Fibroblast of lung (primary cell): Measurements from ENCODE around the gene MRPS12. TPM values are rescaled to one million over a fixed set of nuclear protein-coding genes. Genes with fewer than 3 reads are reported as not detected.

Source experiments
- DNase-seq, 2 donors: peaks; one replicate each; pipeline versions ENCODE4 v3.0.0 to v3.0.0-alpha.2; 2010; ENCODE audit warnings: low read depth in 2 of 2
- H2AFZ ChIP-seq: 2 replicates; pipeline ENCODE4 v1.5.1; 2012; ENCODE audit warnings: low read length, control low read depth, inconsistent platforms
- H3K27ac ChIP-seq: 2 replicates; pipeline ENCODE4 v1.5.1; 2011; ENCODE audit warnings: low read length, control low read depth; ENCODE audit not compliant: insufficient read depth
- H3K27me3 ChIP-seq: 2 replicates; pipeline ENCODE4 v1.5.1; 2011; ENCODE audit warnings: mild to moderate bottlenecking, low read length; ENCODE audit not compliant: control insufficient read depth, insufficient read depth
- H3K36me3 ChIP-seq: 2 replicates; pipeline ENCODE4 v1.5.1; 2011; ENCODE audit warnings: low read length; ENCODE audit not compliant: control insufficient read depth, insufficient read depth
- H3K4me1 ChIP-seq: 2 replicates; pipeline ENCODE4 v1.5.1; 2011; ENCODE audit warnings: low read length; ENCODE audit not compliant: control insufficient read depth, insufficient read depth; ENCODE audit errors: extremely low read depth
- H3K4me2 ChIP-seq: 2 replicates; pipeline ENCODE4 v1.5.1; 2011; ENCODE audit warnings: low read length, control low read depth; ENCODE audit not compliant: insufficient read depth; ENCODE audit errors: extremely low read depth
- H3K4me3 ChIP-seq, 4 experiments: fragments of 200-600 bp in 1 of 4; sonication (generic) in 1 of 4; replicated peaks in 1 of 4; 2 replicates each; pipeline ENCODE4 v1.5.1; 2011 to 2016; ENCODE audit warnings: low read length in 4 of 4, low read depth in 3 of 4, mild to moderate bottlenecking in 3 of 4, control low read depth in 2 of 4, inconsistent platforms in 1 of 4, mixed read lengths in 1 of 4; ENCODE audit not compliant: insufficient read depth in 1 of 4; ENCODE audit errors: control extremely low read depth in 1 of 4
- H3K79me2 ChIP-seq: 2 replicates; pipeline ENCODE4 v1.5.1; 2012; ENCODE audit warnings: mild to moderate bottlenecking, low read length, inconsistent platforms; ENCODE audit not compliant: control insufficient read depth, insufficient read depth
- H3K9ac ChIP-seq: 2 replicates; pipeline ENCODE4 v1.5.1; 2011; ENCODE audit warnings: mild to moderate bottlenecking, low read length, control low read depth; ENCODE audit not compliant: insufficient read depth
- H3K9me3 ChIP-seq: 2 replicates; pipeline ENCODE4 v1.5.1; 2012; ENCODE audit warnings: low read depth, low read length; ENCODE audit not compliant: control insufficient read depth, insufficient read depth
- H4K20me1 ChIP-seq: 2 replicates; pipeline ENCODE4 v1.5.1; 2011; ENCODE audit warnings: low read length; ENCODE audit not compliant: control insufficient read depth, insufficient read depth; ENCODE audit errors: extremely low read depth
- EZH2 ChIP-seq: IDR thresholded peaks from 2 replicates; pipeline ENCODE4 v1.5.1; 2012; ENCODE audit warnings: low read length, control low read depth, mild to moderate bottlenecking; ENCODE audit errors: missing control alignments
- polyA plus RNA-seq, 2 donors: library from polyadenylated mRNA; depleted of rRNA in 1 of 2; stranded (reverse) in 1 of 2; unstranded in 1 of 2; fragments of >200 nt; gene quantifications; 2 replicates each; pipeline ENCODE4 v1.2.1, GENCODE V29; 2011 to 2012; ENCODE audit warnings: missing spikeins in 1 of 2
- total RNA-seq: library from RNA; depleted of rRNA; stranded (reverse); fragments of >200 nt; gene quantifications from 2 replicates; pipeline ENCODE4 v1.2.1, GENCODE V29; 2014
- TF ChIP-seq, protein P1 (sequence below), 2 donors: IDR thresholded peaks in 1 of 2; conservative IDR thresholded peaks in 1 of 2; 1 replicate in 1 of 2; 2 replicates in 1 of 2; pipeline ENCODE4 v1.5.1; 2011 to 2012; ENCODE audit warnings: low read length in 2 of 2, control low read depth in 1 of 2, inconsistent platforms in 1 of 2, low read depth in 1 of 2, mild to moderate bottlenecking in 1 of 2

The MRPS12 gene
- total and polyA plus RNA-seq, 2 donors (not counting 1 experiment from before 2014, with no cell fraction given), result 14.7 to 21.8 TPM

DNA sequence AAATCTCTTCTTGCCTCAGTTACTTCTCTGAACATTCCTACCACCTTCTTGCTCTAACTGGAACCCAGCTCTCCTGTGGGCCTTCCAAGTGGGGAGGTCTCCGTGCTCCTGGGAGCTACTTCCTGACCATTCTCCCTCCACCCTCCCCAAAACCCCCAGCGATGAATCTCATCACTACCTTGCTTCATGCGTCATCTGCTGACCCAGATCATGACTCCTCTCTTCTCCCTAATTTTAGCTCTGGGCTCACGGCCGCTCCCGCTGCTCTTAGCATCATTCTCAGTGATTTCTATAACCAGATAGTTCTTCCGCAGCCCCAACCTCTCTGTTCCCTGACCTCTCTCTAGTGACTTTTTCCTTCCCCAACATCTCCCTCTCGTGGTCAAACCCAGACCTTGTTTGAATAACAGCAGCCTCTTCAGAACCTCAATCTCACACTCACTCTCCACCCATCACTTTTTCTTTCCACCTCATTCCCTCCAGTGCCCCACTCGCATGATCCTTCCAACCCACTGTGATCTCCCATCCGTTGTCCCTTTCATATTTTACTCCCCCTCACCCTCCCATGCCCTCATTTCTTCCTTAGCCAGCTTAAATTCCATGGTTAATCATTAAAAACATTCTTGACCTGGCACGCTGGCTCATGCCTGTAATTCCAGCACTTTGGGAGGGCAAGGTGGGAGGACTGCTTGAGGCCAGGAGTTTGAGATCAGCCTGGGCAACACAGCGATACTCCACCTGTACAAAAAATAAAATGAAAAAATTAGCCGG lies 21.8 kb downstream of the MRPS12 start:
- Histone ChIP-seq H3K27me3 (no peaks in the 10 kb centered on the region), H3K9ac (no peak overlapping the region), H3K36me3 (no peaks in the 10 kb centered on the region), H4K20me1 (no peaks in the 10 kb centered on the region), H3K9me3 (no peaks in the 10 kb centered on the region), H3K4me3 (no peak overlapping the region), H2AFZ (no peak overlapping the region), H3K4me1 (no peaks in the 10 kb centered on the region), H3K27ac (no peak overlapping the region), H3K4me2 (no peak overlapping the region), H3K79me2 (no peaks in the 10 kb centered on the region)
- TF ChIP-seq EZH2, result no peak
- TF ChIP-seq, protein P1, sequence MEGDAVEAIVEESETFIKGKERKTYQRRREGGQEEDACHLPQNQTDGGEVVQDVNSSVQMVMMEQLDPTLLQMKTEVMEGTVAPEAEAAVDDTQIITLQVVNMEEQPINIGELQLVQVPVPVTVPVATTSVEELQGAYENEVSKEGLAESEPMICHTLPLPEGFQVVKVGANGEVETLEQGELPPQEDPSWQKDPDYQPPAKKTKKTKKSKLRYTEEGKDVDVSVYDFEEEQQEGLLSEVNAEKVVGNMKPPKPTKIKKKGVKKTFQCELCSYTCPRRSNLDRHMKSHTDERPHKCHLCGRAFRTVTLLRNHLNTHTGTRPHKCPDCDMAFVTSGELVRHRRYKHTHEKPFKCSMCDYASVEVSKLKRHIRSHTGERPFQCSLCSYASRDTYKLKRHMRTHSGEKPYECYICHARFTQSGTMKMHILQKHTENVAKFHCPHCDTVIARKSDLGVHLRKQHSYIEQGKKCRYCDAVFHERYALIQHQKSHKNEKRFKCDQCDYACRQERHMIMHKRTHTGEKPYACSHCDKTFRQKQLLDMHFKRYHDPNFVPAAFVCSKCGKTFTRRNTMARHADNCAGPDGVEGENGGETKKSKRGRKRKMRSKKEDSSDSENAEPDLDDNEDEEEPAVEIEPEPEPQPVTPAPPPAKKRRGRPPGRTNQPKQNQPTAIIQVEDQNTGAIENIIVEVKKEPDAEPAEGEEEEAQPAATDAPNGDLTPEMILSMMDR (conservative IDR thresholded peaks at IDR 0.05 in 1 of 2, IDR thresholded peaks at IDR 0.05 in 1 of 2; ENCODE audit: low read depth in 1 of 2, low read length in 2 of 2), result peak in 1 of 2 donors; percentile 12
- DNase-seq, result no peak

DNA sequence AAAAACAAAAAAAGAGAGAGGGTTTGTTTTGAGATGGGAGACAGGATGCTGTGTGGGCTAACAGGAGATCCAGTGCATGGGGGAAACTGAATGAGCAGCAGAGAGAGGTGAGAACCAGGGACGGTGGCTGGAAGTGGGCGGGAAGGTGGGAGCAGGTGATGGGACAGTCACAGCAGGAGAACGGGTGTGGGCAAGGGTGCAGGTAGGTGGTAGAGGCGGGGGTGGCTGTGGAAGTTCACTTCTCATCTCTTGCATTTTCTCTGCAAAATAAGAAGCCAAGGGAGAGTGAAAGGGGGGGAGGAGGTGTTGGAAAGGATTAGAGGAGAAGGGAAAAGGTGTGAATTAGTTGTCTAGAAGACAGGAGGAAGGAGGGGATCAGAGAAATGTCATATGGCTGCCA lies 22.9 kb downstream of the MRPS12 start:
- Histone ChIP-seq H3K4me3 (no peak overlapping the region), H3K27me3 (no peaks in the 10 kb centered on the region), H4K20me1 (no peaks in the 10 kb centered on the region), H3K9me3 (no peaks in the 10 kb centered on the region), H3K27ac (no peak overlapping the region), H2AFZ (no peak overlapping the region), H3K79me2 (no peaks in the 10 kb centered on the region), H3K36me3 (no peaks in the 10 kb centered on the region), H3K9ac (no peak overlapping the region), H3K4me1 (no peaks in the 10 kb centered on the region), H3K4me2 (no peak overlapping the region)
- no peak for DNase-seq
- no peak for TF ChIP-seq EZH2
- TF ChIP-seq, protein P1 (conservative IDR thresholded peaks at IDR 0.05 in 1 of 2, IDR thresholded peaks at IDR 0.05 in 1 of 2; ENCODE audit: low read depth in 1 of 2, low read length in 2 of 2), result no peak

DNA sequence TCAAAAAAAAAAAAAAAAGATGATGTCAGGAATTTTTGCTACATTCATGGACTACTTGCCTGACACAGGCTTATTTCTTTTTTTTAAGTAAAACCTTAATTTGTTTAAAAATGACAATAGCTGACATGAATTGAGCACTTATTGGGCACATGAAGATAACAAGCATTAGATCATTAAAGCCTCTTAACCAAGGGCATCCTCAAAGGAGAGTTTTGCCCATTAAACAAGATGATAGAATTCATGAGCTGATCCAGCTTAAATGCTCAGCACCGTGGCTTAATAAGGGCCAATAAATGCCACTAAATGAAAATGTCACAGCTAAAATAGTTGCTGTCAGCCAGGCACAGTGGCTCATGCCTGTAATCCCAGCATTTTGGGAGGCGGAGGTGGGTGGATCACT lies 25.5 kb downstream of the MRPS12 start:
- DNase-seq, result no peak
- H3K79me2 ChIP-seq, result no peaks in the 10 kb centered on the region
- H3K27ac ChIP-seq, result no peak overlapping the region
- H3K27me3 ChIP-seq, result no peaks in the 10 kb centered on the region
- H3K4me2 ChIP-seq, result no peak overlapping the region
- no peak for TF ChIP-seq EZH2
- TF ChIP-seq, protein P1 (conservative IDR thresholded peaks at IDR 0.05 in 1 of 2, IDR thresholded peaks at IDR 0.05 in 1 of 2; ENCODE audit: low read depth in 1 of 2, low read length in 2 of 2), result no peak
- H3K36me3 ChIP-seq, result no peaks in the 10 kb centered on the region
- no peak overlapping the region for H3K9ac ChIP-seq
- no peak overlapping the region for H3K4me3 ChIP-seq
- H3K9me3 ChIP-seq, result no peaks in the 10 kb centered on the region
- no peaks in the 10 kb centered on the region for H4K20me1 ChIP-seq
- no peak overlapping the region for H2AFZ ChIP-seq
- no peaks in the 10 kb centered on the region for H3K4me1 ChIP-seq
